SK-N-SH (cell line): ENCODE measurements around the gene TRIM44. TPM values are rescaled to one million over a fixed set of nuclear protein-coding genes. Genes with fewer than 3 reads are reported as not detected.

ENCODE experiments used
- CTCF ChIA-PET: fragments of 300-600, 350-600 bp; formaldehyde crosslinking; extraction: SDS; loops from one replicate; lab custom pipeline; 2021; lab: Yijun Ruan, JAX
- POLR2A ChIA-PET: fragments of 350-600 bp; sonication (Branson Sonifier 250); formaldehyde crosslinking; extraction: SDS; loops from one replicate; lab custom pipeline; 2020; ENCODE audit warnings: antibody characterized with exemption, inconsistent platforms; lab: Yijun Ruan, JAX
- DNase-seq: peaks from one replicate; pipeline ENCODE4 v3.0.0; 2012
- H2AFZ ChIP-seq: fragments of 200-600 bp; sonication (generic); 2 replicates; pipeline ENCODE4 v1.8.1; 2016; ENCODE audit warnings: antibody characterized with exemption, mild to moderate bottlenecking, low read depth
- H3F3A ChIP-seq: fragments of 200-600 bp; sonication (generic); replicated peaks from 2 replicates; pipeline ENCODE3; 2016; ENCODE audit warnings: antibody characterized with exemption, mild to moderate bottlenecking; ENCODE audit not compliant: insufficient read depth
- H3K27ac ChIP-seq, 2 experiments: fragments of 200-500 bp in 1 of 2; fragments of 200-600 bp in 1 of 2; sonication (Bioruptor generic) in 1 of 2; sonication (generic), shearing (Covaris generic) in 1 of 2; 2 replicates each; pipeline versions ENCODE4 v1.5.1 to v1.6.1; 2014 to 2016; ENCODE audit warnings: low read depth in 2 of 2, inconsistent platforms in 1 of 2, low read length in 1 of 2, mild to moderate bottlenecking in 1 of 2, mixed read lengths in 1 of 2
- H3K27me3 ChIP-seq: fragments of 200-600 bp; sonication (generic), shearing (Covaris generic); 2 replicates; pipeline ENCODE4 v1.6.1; 2016; ENCODE audit warnings: mixed run types; ENCODE audit not compliant: insufficient read depth
- H3K36me3 ChIP-seq, 2 experiments: fragments of 200-500 bp in 1 of 2; fragments of 200-600 bp in 1 of 2; sonication (Bioruptor generic) in 1 of 2; sonication (generic) in 1 of 2; replicated peaks in 1 of 2; 2 replicates each; pipeline versions ENCODE3 to v1.5.1; 2014 to 2016; ENCODE audit warnings: low read length in 1 of 2, mild to moderate bottlenecking in 1 of 2; ENCODE audit not compliant: insufficient read depth in 2 of 2, control insufficient read depth in 1 of 2
- H3K4me1 ChIP-seq, 2 experiments: fragments of 200-500 bp in 1 of 2; fragments of 200-600 bp in 1 of 2; sonication (Bioruptor generic) in 1 of 2; sonication (generic), shearing (Covaris generic) in 1 of 2; 2 replicates each; pipeline versions ENCODE4 v1.5.1 to v1.6.1; 2014 to 2016; ENCODE audit warnings: low read depth in 1 of 2, low read length in 1 of 2, mixed run types in 1 of 2; ENCODE audit not compliant: insufficient read depth in 2 of 2, control insufficient read depth in 1 of 2
- H3K4me2 ChIP-seq: fragments of 200-600 bp; sonication (generic), shearing (Covaris generic); 2 replicates; pipeline ENCODE4 v1.6.1; 2017; ENCODE audit warnings: mixed run types
- H3K4me3 ChIP-seq, 2 experiments: fragments of 200-500 bp in 1 of 2; fragments of 200-600 bp in 1 of 2; sonication (Bioruptor generic) in 1 of 2; sonication (generic), shearing (Covaris generic) in 1 of 2; 2 replicates each; pipeline versions ENCODE4 v1.5.1 to v1.8.1; 2014 to 2016; ENCODE audit warnings: low read depth in 2 of 2, inconsistent platforms in 1 of 2, low read length in 1 of 2, mild to moderate bottlenecking in 1 of 2, mixed read lengths in 1 of 2, moderate library complexity in 1 of 2
- H3K79me2 ChIP-seq: fragments of 200-600 bp; sonication (generic); 2 replicates; pipeline ENCODE4 v1.8.1; 2017; ENCODE audit warnings: mild to moderate bottlenecking; ENCODE audit not compliant: insufficient read depth
- H3K9ac ChIP-seq: fragments of 200-600 bp; sonication (generic); 2 replicates; pipeline ENCODE4 v1.6.1; 2017; ENCODE audit warnings: mixed run types
- H3K9me2 ChIP-seq: fragments of 200-600 bp; sonication (generic); 2 replicates; pipeline ENCODE4 v1.6.1; 2017; ENCODE audit warnings: mixed run types
- H3K9me3 ChIP-seq: fragments of 200-600 bp; sonication (generic); 2 replicates; pipeline ENCODE4 v1.6.1; 2017; ENCODE audit warnings: mixed run types, mild to moderate bottlenecking, moderate library complexity
- H4K20me1 ChIP-seq: fragments of 200-600 bp; sonication (generic); 2 replicates; pipeline ENCODE4 v1.6.1; 2017; ENCODE audit warnings: mild to moderate bottlenecking, mixed run types; ENCODE audit not compliant: insufficient read depth
- ELF1 ChIP-seq: IDR thresholded peaks from 2 replicates; pipeline ENCODE4 v1.4.0; 2012
- EP300 ChIP-seq, 2 experiments: IDR thresholded peaks; 2 replicates each; pipeline versions ENCODE4 v1.4.0 to v1.6.1; 2012; ENCODE audit warnings: borderline replicate concordance in 1 of 2, low read depth in 1 of 2, low read length in 1 of 2
- EZH2phosphoT487 ChIP-seq: fragments of 200-600 bp; sonication (generic); IDR thresholded peaks from 2 replicates; pipeline ENCODE4 v1.6.1; 2017; ENCODE audit warnings: low read depth, mixed run types, mild to moderate bottlenecking, antibody characterized with exemption, moderate library complexity, borderline replicate concordance
- FOSL2 ChIP-seq: IDR thresholded peaks from 2 replicates; pipeline ENCODE4 v1.4.0; 2012; ENCODE audit warnings: low read depth, mild to moderate bottlenecking, moderate library complexity, borderline replicate concordance
- FOXJ3 ChIP-seq: sonication (generic); formaldehyde crosslinking; IDR thresholded peaks from 2 replicates; pipeline ENCODE4 v1.5.1; 2020; ENCODE audit warnings: mild to moderate bottlenecking, missing genetic modification reagents
- GABPA ChIP-seq: IDR thresholded peaks from 2 replicates; pipeline ENCODE4 v1.4.0; 2012; ENCODE audit warnings: low read depth, mild to moderate bottlenecking
- GATA2 ChIP-seq: sonication (generic); formaldehyde crosslinking; IDR thresholded peaks from 2 replicates; pipeline ENCODE4 v1.5.0; 2020; ENCODE audit warnings: mild to moderate bottlenecking, missing genetic modification reagents
- MAX ChIP-seq: IDR thresholded peaks from 2 replicates; pipeline ENCODE4 v1.4.0; 2012; ENCODE audit warnings: low read depth
- MEF2A ChIP-seq: IDR thresholded peaks from 2 replicates; pipeline ENCODE4 v1.4.0; 2012; ENCODE audit warnings: low read depth, borderline replicate concordance
- MXI1 ChIP-seq: IDR thresholded peaks from 2 replicates; pipeline ENCODE4 v1.6.1; 2012; ENCODE audit warnings: mild to moderate bottlenecking, low read depth, low read length, improper control_type of control experiment
- PBX3 ChIP-seq: IDR thresholded peaks from 2 replicates; pipeline ENCODE4; 2012
- RCOR1 ChIP-seq: fragments of 150-350 bp; IDR thresholded peaks from 2 replicates; pipeline ENCODE4 v1.6.1; 2017; ENCODE audit warnings: antibody characterized with exemption, low read length
- RFX5 ChIP-seq: IDR thresholded peaks from 2 replicates; pipeline ENCODE4 v1.6.1; 2012; ENCODE audit warnings: mild to moderate bottlenecking, improper control_type of control experiment, low read length
- RXRA ChIP-seq: IDR thresholded peaks from 2 replicates; pipeline ENCODE4 v1.4.0; 2012; ENCODE audit warnings: low read depth, mild to moderate bottlenecking, borderline replicate concordance
- TCF12 ChIP-seq: IDR thresholded peaks from 2 replicates; pipeline ENCODE4 v1.4.0; 2012
- TEAD4 ChIP-seq: IDR thresholded peaks from 2 replicates; pipeline ENCODE4 v1.4.0; 2012; ENCODE audit warnings: mild to moderate bottlenecking, borderline replicate concordance; ENCODE audit not compliant: insufficient read depth
- YY1 ChIP-seq: IDR thresholded peaks from 2 replicates; pipeline ENCODE4 v1.4.0; 2012; ENCODE audit warnings: low read depth, mild to moderate bottlenecking
- WGBS: methylation state at CpG from one replicate; pipeline ENCODE4 v1.1.6; 2017; ENCODE audit warnings: low lambda C conversion rate; 5-methylcytosine and 5-hydroxymethylcytosine counted together
- polyA plus RNA-seq, 3 experiments: library from polyadenylated mRNA; depleted of rRNA; stranded (reverse); fragments of >200 nt; gene quantifications; 2 replicates each; pipeline ENCODE4 v1.2.3, GENCODE V29; 2012
- TF ChIP-seq, protein P1 (sequence below): fragments of 150-350 bp; IDR thresholded peaks from 2 replicates; pipeline ENCODE4 v1.6.1; 2017; ENCODE audit warnings: antibody characterized with exemption, low read length, low read depth, borderline replicate concordance
- TF ChIP-seq, protein P2 (sequence below): IDR thresholded peaks from 2 replicates; pipeline ENCODE4 v1.6.1; 2012; ENCODE audit warnings: mild to moderate bottlenecking, low read depth, low read length, moderate library complexity
- TF ChIP-seq, protein P3 (sequence below): fragments of 150-350 bp; IDR thresholded peaks from 2 replicates; pipeline ENCODE4 v1.6.1; 2016; ENCODE audit warnings: mild to moderate bottlenecking, low read depth, low read length

The TRIM44 gene
- polyA plus RNA-seq, 1 of the 3 experiments (the other 2 are of a cell fraction) = 34.1 TPM

DNA sequence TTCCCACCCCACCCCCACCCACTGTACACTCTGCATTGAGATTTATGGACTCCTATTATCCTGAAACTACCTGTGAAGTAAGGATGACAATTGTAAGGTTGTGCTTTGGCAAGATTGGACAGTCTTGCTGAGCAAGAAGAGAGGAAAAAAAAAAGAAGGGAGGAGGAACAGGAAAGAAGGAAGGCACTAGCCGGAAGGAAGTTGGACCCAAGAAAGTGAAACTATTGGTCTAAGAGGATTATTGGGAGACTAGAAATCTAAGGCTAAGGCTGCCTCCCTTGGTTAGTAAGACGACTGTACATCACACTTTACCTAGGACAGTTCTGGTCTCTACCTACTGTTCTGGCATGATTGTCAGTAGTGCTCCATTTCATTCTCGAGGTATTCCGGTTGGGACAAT is 12.1 kb upstream of the TRIM44 start:
- ChIA-PET CTCF (no interaction called here), POLR2A (no interaction called here)
- H3K27ac ChIP-seq = no peak overlapping the region
- H3K27me3 ChIP-seq = no peaks in the 10 kb centered on the region
- no peaks in the 10 kb centered on the region for H3F3A ChIP-seq
- H3K4me3 ChIP-seq = no peak overlapping the region
- no peak for DNase-seq
- H3K9ac ChIP-seq = no peak overlapping the region
- H3K79me2 ChIP-seq = no peaks in the 10 kb centered on the region
- H2AFZ ChIP-seq = no peak overlapping the region
- TF ChIP-seq MEF2A (no peak), RCOR1 (no peak), GABPA (no peak), MAX (no peak), RFX5 (no peak), FOXJ3 (no peak), PBX3 (no peak), EZH2phosphoT487 (no peak), EP300 (IDR thresholded peaks at IDR 0.05; ENCODE audit: borderline replicate concordance in 1 of 2, low read depth in 1 of 2, low read length in 1 of 2) (no peak), MXI1 (no peak), GATA2 (CRISPR knock-in tag) (no peak), TCF12 (no peak), ELF1 (no peak), YY1 (no peak), RXRA (no peak), FOSL2 (no peak), TEAD4 (no peak)
- TF ChIP-seq, protein P1, sequence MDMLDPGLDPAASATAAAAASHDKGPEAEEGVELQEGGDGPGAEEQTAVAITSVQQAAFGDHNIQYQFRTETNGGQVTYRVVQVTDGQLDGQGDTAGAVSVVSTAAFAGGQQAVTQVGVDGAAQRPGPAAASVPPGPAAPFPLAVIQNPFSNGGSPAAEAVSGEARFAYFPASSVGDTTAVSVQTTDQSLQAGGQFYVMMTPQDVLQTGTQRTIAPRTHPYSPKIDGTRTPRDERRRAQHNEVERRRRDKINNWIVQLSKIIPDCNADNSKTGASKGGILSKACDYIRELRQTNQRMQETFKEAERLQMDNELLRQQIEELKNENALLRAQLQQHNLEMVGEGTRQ = no peak
- TF ChIP-seq, protein P2, sequence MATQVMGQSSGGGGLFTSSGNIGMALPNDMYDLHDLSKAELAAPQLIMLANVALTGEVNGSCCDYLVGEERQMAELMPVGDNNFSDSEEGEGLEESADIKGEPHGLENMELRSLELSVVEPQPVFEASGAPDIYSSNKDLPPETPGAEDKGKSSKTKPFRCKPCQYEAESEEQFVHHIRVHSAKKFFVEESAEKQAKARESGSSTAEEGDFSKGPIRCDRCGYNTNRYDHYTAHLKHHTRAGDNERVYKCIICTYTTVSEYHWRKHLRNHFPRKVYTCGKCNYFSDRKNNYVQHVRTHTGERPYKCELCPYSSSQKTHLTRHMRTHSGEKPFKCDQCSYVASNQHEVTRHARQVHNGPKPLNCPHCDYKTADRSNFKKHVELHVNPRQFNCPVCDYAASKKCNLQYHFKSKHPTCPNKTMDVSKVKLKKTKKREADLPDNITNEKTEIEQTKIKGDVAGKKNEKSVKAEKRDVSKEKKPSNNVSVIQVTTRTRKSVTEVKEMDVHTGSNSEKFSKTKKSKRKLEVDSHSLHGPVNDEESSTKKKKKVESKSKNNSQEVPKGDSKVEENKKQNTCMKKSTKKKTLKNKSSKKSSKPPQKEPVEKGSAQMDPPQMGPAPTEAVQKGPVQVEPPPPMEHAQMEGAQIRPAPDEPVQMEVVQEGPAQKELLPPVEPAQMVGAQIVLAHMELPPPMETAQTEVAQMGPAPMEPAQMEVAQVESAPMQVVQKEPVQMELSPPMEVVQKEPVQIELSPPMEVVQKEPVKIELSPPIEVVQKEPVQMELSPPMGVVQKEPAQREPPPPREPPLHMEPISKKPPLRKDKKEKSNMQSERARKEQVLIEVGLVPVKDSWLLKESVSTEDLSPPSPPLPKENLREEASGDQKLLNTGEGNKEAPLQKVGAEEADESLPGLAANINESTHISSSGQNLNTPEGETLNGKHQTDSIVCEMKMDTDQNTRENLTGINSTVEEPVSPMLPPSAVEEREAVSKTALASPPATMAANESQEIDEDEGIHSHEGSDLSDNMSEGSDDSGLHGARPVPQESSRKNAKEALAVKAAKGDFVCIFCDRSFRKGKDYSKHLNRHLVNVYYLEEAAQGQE = no peak
- TF ChIP-seq, protein P3, sequence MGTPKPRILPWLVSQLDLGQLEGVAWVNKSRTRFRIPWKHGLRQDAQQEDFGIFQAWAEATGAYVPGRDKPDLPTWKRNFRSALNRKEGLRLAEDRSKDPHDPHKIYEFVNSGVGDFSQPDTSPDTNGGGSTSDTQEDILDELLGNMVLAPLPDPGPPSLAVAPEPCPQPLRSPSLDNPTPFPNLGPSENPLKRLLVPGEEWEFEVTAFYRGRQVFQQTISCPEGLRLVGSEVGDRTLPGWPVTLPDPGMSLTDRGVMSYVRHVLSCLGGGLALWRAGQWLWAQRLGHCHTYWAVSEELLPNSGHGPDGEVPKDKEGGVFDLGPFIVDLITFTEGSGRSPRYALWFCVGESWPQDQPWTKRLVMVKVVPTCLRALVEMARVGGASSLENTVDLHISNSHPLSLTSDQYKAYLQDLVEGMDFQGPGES = no peak
- TF ChIP-seq, all 33 proteins: peak for 0
- Histone ChIP-seq H3K4me1 (peaks cover 0 to 5% of the 10 kb centered on the region in 2 experiments; a peak in 1 of 4 replicates), H3K36me3 (no peaks in the 10 kb centered on the region), H3K9me2 (no peaks in the 10 kb centered on the region), H3K4me2 (no peak overlapping the region), H3K9me3 (no peaks in the 10 kb centered on the region), H4K20me1 (no peaks in the 10 kb centered on the region)
- WGBS = 77% methylated on average over 4 of the region's 4 CpGs
